Kidney (tissue), 14 donors: ENCODE measurements around the gene SPIRE1. TPM values are rescaled to one million over a fixed set of nuclear protein-coding genes. Genes with fewer than 3 reads are reported as not detected.

Experiments
- DNase-seq, 5 donors: peaks; one replicate each; pipeline ENCODE4 v3.0.0-alpha.2; 2013 to 2020
- FAIRE-seq: peaks from 2 replicates; lab custom pipeline; 2012; peaks lifted over from hg19 to GRCh38; lab: Jason Lieb, UNC
- H3K27ac ChIP-seq, 2 donors: one replicate each; pipeline ENCODE4 v1.7.0; 2013; ENCODE audit warnings: low read depth in 2 of 2, low read length in 2 of 2, inconsistent platforms in 1 of 2
- H3K27me3 ChIP-seq: one replicate; pipeline ENCODE4 v1.7.1; 2013; ENCODE audit warnings: low read length, inconsistent platforms; ENCODE audit not compliant: control insufficient read depth, insufficient read depth
- H3K36me3 ChIP-seq, 3 donors: one replicate each; pipeline versions ENCODE4 v1.7.0 to v1.7.1; 2013; ENCODE audit warnings: low read length in 3 of 3, control low read depth in 1 of 3, inconsistent platforms in 1 of 3; ENCODE audit not compliant: insufficient read depth in 3 of 3, control insufficient read depth in 2 of 3
- H3K4me1 ChIP-seq, 3 donors: one replicate each; pipeline versions ENCODE4 v1.7.0 to v1.7.1; 2013; ENCODE audit warnings: low read length in 3 of 3, inconsistent platforms in 1 of 3, low read depth in 1 of 3; ENCODE audit not compliant: control insufficient read depth in 2 of 3, insufficient read depth in 2 of 3
- H3K4me3 ChIP-seq, 3 donors: one replicate each; pipeline versions ENCODE4 v1.7.0 to v1.8.1; 2013; ENCODE audit warnings: low read length in 3 of 3, control low read depth in 1 of 3, inconsistent platforms in 1 of 3
- H3K9ac ChIP-seq, 3 donors: one replicate each; pipeline versions ENCODE4 v1.7.0 to v1.7.1; 2013; ENCODE audit warnings: low read length in 3 of 3, control low read depth in 1 of 3, inconsistent platforms in 1 of 3
- H3K9me3 ChIP-seq, 3 donors: one replicate each; pipeline versions ENCODE4 v1.7.0 to v1.7.1; 2013; ENCODE audit warnings: low read length in 3 of 3, control low read depth in 1 of 3, inconsistent platforms in 1 of 3; ENCODE audit not compliant: control insufficient read depth in 2 of 3, insufficient read depth in 1 of 3
- intact Hi-C: fragments of 100-400 bp; cut with DNase I; formaldehyde crosslinking; loops from one replicate; pipeline ENCODE4 v1.11.1; 2022
- polyA plus RNA-seq: library from polyadenylated mRNA; stranded (reverse); fragments of 350-450 nt; fragmentation: Illumina TruSeq; extraction: RNeasy Lipid Tissue Mini Kit (QIAGEN cat#74804); gene quantifications from one replicate; pipeline ENCODE4 v1.2.3, GENCODE V29; 2014; ENCODE audit warnings: low read depth, low replicate concordance; ENCODE audit not compliant: insufficient read depth
- total RNA-seq: library from RNA; stranded (reverse); fragmentation: NEBNext Ultra II Directional; extraction: Animal tissue kit (Norgen Biotek cat#: 25700); gene quantifications from one replicate; pipeline ENCODE4 v1.2.1, GENCODE V29; 2021
- TF ChIP-seq, protein P1 (sequence below): IDR thresholded peaks from 3 replicates; pipeline ENCODE4 v1.5.1; 2012; ENCODE audit warnings: mild to moderate bottlenecking, moderate library complexity, borderline replicate concordance; ENCODE audit not compliant: insufficient read depth; ENCODE audit errors: extremely low read depth
- donor health status: control.
- donor health status: control.
- donor health status: control.
- donor health status: control.
- donor health status: control.
- donor health status: DM: yes; HTN: yes; CAD: no.
- donor health status: Normal renal cell carcinoma (clear cell type).

SPIRE1 gene
- total and polyA plus RNA-seq, 2 donors from 2014 or later, result 12.3 to 35.1 TPM

DNA sequence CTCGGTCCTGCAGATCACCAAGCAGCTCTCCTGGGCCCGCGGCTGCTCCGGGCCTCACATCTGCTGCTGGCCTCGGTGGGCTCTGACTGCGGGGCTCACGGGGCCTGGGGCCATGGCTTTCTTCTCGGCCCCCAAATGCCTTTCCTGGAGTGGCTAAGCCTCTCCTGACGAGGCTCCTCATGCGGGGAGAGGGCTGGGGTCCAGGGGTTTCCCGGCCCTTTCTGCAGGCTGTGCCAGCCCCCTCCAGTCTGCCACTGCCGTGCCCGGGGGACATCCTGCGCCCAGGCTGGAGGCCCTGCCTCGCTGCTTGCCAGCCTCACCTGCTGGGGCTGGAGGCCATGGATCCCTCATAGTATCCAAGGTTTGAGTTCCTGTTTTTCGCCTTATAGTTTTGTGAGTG, 226.3 kb downstream of the SPIRE1 start:
- peaks cover 0 to 2% (median 0%) of the 10 kb centered on the region in 3 donors for H3K9me3 ChIP-seq
- TF ChIP-seq, protein P1, sequence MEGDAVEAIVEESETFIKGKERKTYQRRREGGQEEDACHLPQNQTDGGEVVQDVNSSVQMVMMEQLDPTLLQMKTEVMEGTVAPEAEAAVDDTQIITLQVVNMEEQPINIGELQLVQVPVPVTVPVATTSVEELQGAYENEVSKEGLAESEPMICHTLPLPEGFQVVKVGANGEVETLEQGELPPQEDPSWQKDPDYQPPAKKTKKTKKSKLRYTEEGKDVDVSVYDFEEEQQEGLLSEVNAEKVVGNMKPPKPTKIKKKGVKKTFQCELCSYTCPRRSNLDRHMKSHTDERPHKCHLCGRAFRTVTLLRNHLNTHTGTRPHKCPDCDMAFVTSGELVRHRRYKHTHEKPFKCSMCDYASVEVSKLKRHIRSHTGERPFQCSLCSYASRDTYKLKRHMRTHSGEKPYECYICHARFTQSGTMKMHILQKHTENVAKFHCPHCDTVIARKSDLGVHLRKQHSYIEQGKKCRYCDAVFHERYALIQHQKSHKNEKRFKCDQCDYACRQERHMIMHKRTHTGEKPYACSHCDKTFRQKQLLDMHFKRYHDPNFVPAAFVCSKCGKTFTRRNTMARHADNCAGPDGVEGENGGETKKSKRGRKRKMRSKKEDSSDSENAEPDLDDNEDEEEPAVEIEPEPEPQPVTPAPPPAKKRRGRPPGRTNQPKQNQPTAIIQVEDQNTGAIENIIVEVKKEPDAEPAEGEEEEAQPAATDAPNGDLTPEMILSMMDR, result no peak
- H3K4me1 ChIP-seq, result no peaks in the 10 kb centered on the region
- no peak overlapping the region for H3K4me3 ChIP-seq
- DNase-seq, result no peak
- no peak overlapping the region for H3K9ac ChIP-seq
- H3K36me3 ChIP-seq, result peaks cover 0 to 8% (median 0%) of the 10 kb centered on the region in 3 donors
- FAIRE-seq, result no peak
- intact Hi-C loops, result no loop called here
- H3K27ac ChIP-seq, result no peak overlapping the region
- no peaks in the 10 kb centered on the region for H3K27me3 ChIP-seq

GRCh38 chr18:12430137-12430990, 227.5 kb downstream of the SPIRE1 start:
- Histone ChIP-seq H3K4me3 (no peak overlapping the region), H3K27me3 (no peaks in the 10 kb centered on the region), H3K9ac (no peak overlapping the region), H3K4me1 (no peaks in the 10 kb centered on the region), H3K36me3 (peaks cover 0 to 8% (median 0%) of the 10 kb centered on the region in 3 donors), H3K9me3 (peaks cover 0 to 2% (median 0%) of the 10 kb centered on the region in 3 donors), H3K27ac (no peak overlapping the region)
- FAIRE-seq (no peak), DNase-seq (no peak)
- intact Hi-C loops, result no loop called here
- TF ChIP-seq, protein P1, result no peak

GRCh38 chr18:12429556-12429955, 228.4 kb downstream of the SPIRE1 start:
- DNase-seq (no peak), FAIRE-seq (no peak)
- intact Hi-C loops, result no loop called here
- H3K4me3 ChIP-seq, result no peak overlapping the region
- no peak overlapping the region for H3K27ac ChIP-seq
- TF ChIP-seq, protein P1, result no peak
- no peaks in the 10 kb centered on the region for H3K4me1 ChIP-seq
- peaks cover 0 to 2% (median 0%) of the 10 kb centered on the region in 3 donors for H3K9me3 ChIP-seq
- peaks cover 0 to 8% (median 0%) of the 10 kb centered on the region in 3 donors for H3K36me3 ChIP-seq
- no peaks in the 10 kb centered on the region for H3K27me3 ChIP-seq
- no peak overlapping the region for H3K9ac ChIP-seq
